ENCODE measurements around the gene TGM4.

The TGM4 gene

GRCh38 chr3:44880284-44880683, 5.9 kb downstream of the TGM4 start:
- DNase-seq (ENCODE audit: low spot score) = no peak

- DNase-seq (ENCODE audit: low spot score) = no peak
These were observed 9.0 kb downstream of the TGM4 start for GRCh38 chr3:44883213-44883955.

GRCh38 chr3:44883999-44884431, 9.6 kb downstream of the TGM4 start:
- no peak for DNase-seq (ENCODE audit: low spot score)

- DNase-seq (ENCODE audit: low spot score) = no peak
These were observed 11.2 kb downstream of the TGM4 start for GRCh38 chr3:44885618-44886017.

- no peak for DNase-seq (ENCODE audit: low spot score)
These were observed 12.2 kb downstream of the TGM4 start for GRCh38 chr3:44886561-44886960.

- no peak for DNase-seq (ENCODE audit: low spot score)
These were observed 12.7 kb downstream of the TGM4 start for GRCh38 chr3:44887101-44887500.

- DNase-seq (ENCODE audit: low spot score) = no peak
These were observed 15.8 kb downstream of the TGM4 start for GRCh38 chr3:44890258-44890657.

- DNase-seq (ENCODE audit: low spot score) = no peak
These were observed 16.4 kb downstream of the TGM4 start for GRCh38 chr3:44890852-44891251.

- no peak for DNase-seq (ENCODE audit: low spot score)
These were observed 18.3 kb downstream of the TGM4 start for GRCh38 chr3:44892689-44893088.

- no peak for DNase-seq (ENCODE audit: low spot score)
These were observed 18.7 kb downstream of the TGM4 start for GRCh38 chr3:44893097-44893496.

- DNase-seq (ENCODE audit: low spot score) = no peak
These were observed 20.1 kb downstream of the TGM4 start for GRCh38 chr3:44894485-44894884.

GRCh38 chr3:44896440-44896839, 22.0 kb downstream of the TGM4 start:
- DNase-seq (ENCODE audit: low spot score) = no peak

GRCh38 chr3:44899683-44900367, 25.4 kb downstream of the TGM4 start:
- DNase-seq (ENCODE audit: low spot score) = no peak

- no peak for DNase-seq (ENCODE audit: low spot score)
These were observed 28.2 kb downstream of the TGM4 start for GRCh38 chr3:44902628-44903027.

- no peak for DNase-seq (ENCODE audit: low spot score)
These were observed 28.9 kb downstream of the TGM4 start for GRCh38 chr3:44903314-44903713.

- no peak for DNase-seq (ENCODE audit: low spot score)
These were observed 29.3 kb downstream of the TGM4 start for GRCh38 chr3:44903751-44904150.

- DNase-seq (ENCODE audit: low spot score) = no peak
These were observed 31.2 kb downstream of the TGM4 start for GRCh38 chr3:44905446-44906157.

- no peak for DNase-seq (ENCODE audit: low spot score)
These were observed 32.6 kb downstream of the TGM4 start for GRCh38 chr3:44906997-44907396.

GRCh38 chr3:44907612-44908011, 33.2 kb downstream of the TGM4 start:
- DNase-seq (ENCODE audit: low spot score) = no peak

GRCh38 chr3:44909063-44909462, 34.7 kb downstream of the TGM4 start:
- no peak for DNase-seq (ENCODE audit: low spot score)

GRCh38 chr3:44910693-44911092, 36.3 kb downstream of the TGM4 start:
- no peak for DNase-seq (ENCODE audit: low spot score)

- peak; percentile 70 for DNase-seq (ENCODE audit: low spot score)
These were observed 39.6 kb downstream of the TGM4 start for GRCh38 chr3:44913868-44914468.

- no peak for DNase-seq (ENCODE audit: low spot score)
These were observed 40.5 kb downstream of the TGM4 start for GRCh38 chr3:44914936-44915335.
